Kidney (tissue), 14 donors: ENCODE measurements around the gene PLA2R1. TPM values are rescaled to one million over a fixed set of nuclear protein-coding genes. Genes with fewer than 3 reads are reported as not detected.
"Not testable (repeated sequence)": the region's sequence is repeated elsewhere in the genome, so short reads cannot be mapped to it uniquely, and the experiment has no call there.

Experiments used
- DNase-seq, 5 donors: peaks; one replicate each; pipeline ENCODE4 v3.0.0-alpha.2; 2013 to 2020
- FAIRE-seq: peaks from 2 replicates; lab custom pipeline; 2012; peaks lifted over from hg19 to GRCh38; lab: Jason Lieb, UNC
- H3K27ac ChIP-seq, 2 donors: one replicate each; pipeline ENCODE4 v1.7.0; 2013; ENCODE audit warnings: low read depth in 2 of 2, low read length in 2 of 2, inconsistent platforms in 1 of 2
- H3K27me3 ChIP-seq: one replicate; pipeline ENCODE4 v1.7.1; 2013; ENCODE audit warnings: low read length, inconsistent platforms; ENCODE audit not compliant: control insufficient read depth, insufficient read depth
- H3K36me3 ChIP-seq, 3 donors: one replicate each; pipeline versions ENCODE4 v1.7.0 to v1.7.1; 2013; ENCODE audit warnings: low read length in 3 of 3, control low read depth in 1 of 3, inconsistent platforms in 1 of 3; ENCODE audit not compliant: insufficient read depth in 3 of 3, control insufficient read depth in 2 of 3
- H3K4me1 ChIP-seq, 3 donors: one replicate each; pipeline versions ENCODE4 v1.7.0 to v1.7.1; 2013; ENCODE audit warnings: low read length in 3 of 3, inconsistent platforms in 1 of 3, low read depth in 1 of 3; ENCODE audit not compliant: control insufficient read depth in 2 of 3, insufficient read depth in 2 of 3
- H3K4me3 ChIP-seq, 3 donors: one replicate each; pipeline versions ENCODE4 v1.7.0 to v1.8.1; 2013; ENCODE audit warnings: low read length in 3 of 3, control low read depth in 1 of 3, inconsistent platforms in 1 of 3
- H3K9ac ChIP-seq, 3 donors: one replicate each; pipeline versions ENCODE4 v1.7.0 to v1.7.1; 2013; ENCODE audit warnings: low read length in 3 of 3, control low read depth in 1 of 3, inconsistent platforms in 1 of 3
- H3K9me3 ChIP-seq, 3 donors: one replicate each; pipeline versions ENCODE4 v1.7.0 to v1.7.1; 2013; ENCODE audit warnings: low read length in 3 of 3, control low read depth in 1 of 3, inconsistent platforms in 1 of 3; ENCODE audit not compliant: control insufficient read depth in 2 of 3, insufficient read depth in 1 of 3
- intact Hi-C: fragments of 100-400 bp; cut with DNase I; formaldehyde crosslinking; loops from one replicate; pipeline ENCODE4 v1.11.1; 2022
- polyA plus RNA-seq: library from polyadenylated mRNA; stranded (reverse); fragments of 350-450 nt; fragmentation: Illumina TruSeq; extraction: RNeasy Lipid Tissue Mini Kit (QIAGEN cat#74804); gene quantifications from one replicate; pipeline ENCODE4 v1.2.3, GENCODE V29; 2014; ENCODE audit warnings: low read depth, low replicate concordance; ENCODE audit not compliant: insufficient read depth
- total RNA-seq: library from RNA; stranded (reverse); fragmentation: NEBNext Ultra II Directional; extraction: Animal tissue kit (Norgen Biotek cat#: 25700); gene quantifications from one replicate; pipeline ENCODE4 v1.2.1, GENCODE V29; 2021
- TF ChIP-seq, protein P1 (sequence below): IDR thresholded peaks from 3 replicates; pipeline ENCODE4 v1.5.1; 2012; ENCODE audit warnings: mild to moderate bottlenecking, moderate library complexity, borderline replicate concordance; ENCODE audit not compliant: insufficient read depth; ENCODE audit errors: extremely low read depth
- donor health status: control.
- donor health status: control.
- donor health status: control.
- donor health status: control.
- donor health status: control.
- donor health status: DM: yes; HTN: yes; CAD: no.
- donor health status: Normal renal cell carcinoma (clear cell type).

Gene PLA2R1
- total and polyA plus RNA-seq, 2 donors from 2014 or later = 6.6 to 71.9 TPM

DNA sequence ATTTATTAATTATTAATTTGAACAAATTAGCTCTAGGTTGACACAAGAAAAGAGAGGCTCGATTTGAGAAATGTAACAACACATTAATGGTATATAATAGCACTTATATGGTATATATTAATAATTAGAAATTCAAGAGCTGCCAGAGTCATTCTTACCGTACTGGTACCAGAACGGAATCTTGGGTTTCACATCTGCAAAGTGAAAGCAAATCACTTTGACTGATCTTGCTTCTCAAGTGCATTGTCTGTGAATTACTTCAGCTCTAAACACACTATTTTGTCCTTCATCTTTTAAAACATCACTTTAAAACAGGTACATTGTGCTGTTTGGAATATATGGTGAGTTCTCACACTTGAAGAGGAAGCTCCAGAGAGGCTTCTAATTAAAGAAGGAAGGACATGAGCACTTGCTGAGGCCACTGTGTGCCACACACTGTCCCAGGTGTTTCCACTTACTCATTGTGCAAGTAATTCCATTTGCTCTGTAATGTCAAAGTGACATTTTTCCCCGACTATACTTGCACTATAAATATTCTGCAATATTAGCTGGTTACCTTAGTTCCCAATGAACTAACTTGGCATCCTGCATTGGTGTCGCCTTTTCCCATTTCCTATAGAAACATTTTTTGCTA, 85.8 kb downstream of the PLA2R1 start:
- Histone ChIP-seq H3K4me3 (no peak overlapping the region), H3K9ac (no peak overlapping the region), H3K27ac (no peak overlapping the region), H3K9me3 (no peaks in the 10 kb centered on the region), H3K36me3 (no peaks in the 10 kb centered on the region), H3K27me3 (no peaks in the 10 kb centered on the region), H3K4me1 (no peaks in the 10 kb centered on the region)
- FAIRE-seq (no peak), DNase-seq (no peak)
- intact Hi-C loops = no loop called here
- TF ChIP-seq, protein P1, sequence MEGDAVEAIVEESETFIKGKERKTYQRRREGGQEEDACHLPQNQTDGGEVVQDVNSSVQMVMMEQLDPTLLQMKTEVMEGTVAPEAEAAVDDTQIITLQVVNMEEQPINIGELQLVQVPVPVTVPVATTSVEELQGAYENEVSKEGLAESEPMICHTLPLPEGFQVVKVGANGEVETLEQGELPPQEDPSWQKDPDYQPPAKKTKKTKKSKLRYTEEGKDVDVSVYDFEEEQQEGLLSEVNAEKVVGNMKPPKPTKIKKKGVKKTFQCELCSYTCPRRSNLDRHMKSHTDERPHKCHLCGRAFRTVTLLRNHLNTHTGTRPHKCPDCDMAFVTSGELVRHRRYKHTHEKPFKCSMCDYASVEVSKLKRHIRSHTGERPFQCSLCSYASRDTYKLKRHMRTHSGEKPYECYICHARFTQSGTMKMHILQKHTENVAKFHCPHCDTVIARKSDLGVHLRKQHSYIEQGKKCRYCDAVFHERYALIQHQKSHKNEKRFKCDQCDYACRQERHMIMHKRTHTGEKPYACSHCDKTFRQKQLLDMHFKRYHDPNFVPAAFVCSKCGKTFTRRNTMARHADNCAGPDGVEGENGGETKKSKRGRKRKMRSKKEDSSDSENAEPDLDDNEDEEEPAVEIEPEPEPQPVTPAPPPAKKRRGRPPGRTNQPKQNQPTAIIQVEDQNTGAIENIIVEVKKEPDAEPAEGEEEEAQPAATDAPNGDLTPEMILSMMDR = no peak

DNA sequence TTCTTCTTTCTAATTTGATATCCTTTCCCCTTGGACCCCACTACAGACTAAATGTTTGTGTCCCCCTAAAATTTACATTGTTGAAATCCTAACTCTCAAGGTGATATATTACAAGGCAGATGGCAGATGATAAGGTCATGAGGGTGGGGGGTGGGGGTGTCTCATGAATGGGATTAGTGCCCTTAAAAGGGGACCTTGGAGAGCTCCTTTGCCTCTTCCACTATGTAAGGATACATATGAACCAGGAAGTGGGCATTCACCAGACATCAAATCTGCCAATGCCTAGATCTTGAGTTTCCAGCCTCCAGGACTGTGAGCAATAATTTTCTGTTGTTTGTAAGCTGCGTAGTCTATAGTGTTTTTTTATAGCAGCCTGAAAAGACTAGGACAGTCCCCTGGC, 89.1 kb downstream of the PLA2R1 start:
- TF ChIP-seq, protein P1 = no peak
- Histone ChIP-seq H3K4me1 (no peaks in the 10 kb centered on the region), H3K27ac (no peak overlapping the region), H3K4me3 (no peak overlapping the region), H3K27me3 (no peaks in the 10 kb centered on the region), H3K36me3 (no peaks in the 10 kb centered on the region), H3K9me3 (no peaks in the 10 kb centered on the region), H3K9ac (no peak overlapping the region)
- intact Hi-C loops = no loop called here
- DNase-seq (no peak), FAIRE-seq (no peak)

DNA sequence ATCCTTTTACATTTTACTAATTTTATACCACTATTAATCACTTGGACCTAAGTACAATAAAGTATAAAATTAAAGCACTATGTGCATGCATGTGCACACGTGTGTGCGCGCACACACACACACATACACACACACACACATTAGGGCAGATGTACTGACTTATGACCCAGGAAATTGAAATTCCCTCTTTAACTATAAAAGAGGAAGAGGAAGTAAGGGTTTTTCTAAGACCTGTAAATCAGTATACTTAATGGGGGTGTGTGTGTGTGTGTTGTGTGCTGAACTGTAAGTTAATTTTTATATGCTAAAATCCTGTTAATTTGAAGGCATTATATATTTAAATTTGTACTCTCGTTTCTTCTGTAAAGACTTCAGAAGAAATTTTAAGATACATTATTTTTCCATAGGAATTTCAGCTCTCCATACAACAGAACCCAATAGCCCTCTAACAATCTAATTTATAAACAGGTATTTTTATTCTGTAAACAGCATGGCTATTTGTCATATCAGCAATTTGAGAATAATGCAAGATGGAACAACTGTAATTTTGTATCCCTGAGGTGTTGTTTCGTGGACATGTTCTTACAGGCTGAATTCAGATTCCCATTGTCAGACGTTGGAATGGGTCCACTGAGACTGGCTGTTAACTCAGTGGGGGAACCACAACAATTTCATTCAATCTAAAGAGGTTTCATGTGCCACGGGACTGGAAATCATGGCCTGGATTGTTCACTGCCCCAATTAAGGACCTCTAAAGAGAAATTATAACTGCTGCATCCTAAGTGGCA, 90.9 kb downstream of the PLA2R1 start:
- FAIRE-seq (no peak), DNase-seq (no peak)
- intact Hi-C loops = no loop called here
- TF ChIP-seq, protein P1 = no peak
- H3K9me3 ChIP-seq = no peaks in the 10 kb centered on the region
- no peaks in the 10 kb centered on the region for H3K36me3 ChIP-seq
- H3K27ac ChIP-seq = no peak overlapping the region
- no peaks in the 10 kb centered on the region for H3K4me1 ChIP-seq
- no peak overlapping the region for H3K9ac ChIP-seq
- H3K27me3 ChIP-seq = no peaks in the 10 kb centered on the region
- no peak overlapping the region for H3K4me3 ChIP-seq

DNA sequence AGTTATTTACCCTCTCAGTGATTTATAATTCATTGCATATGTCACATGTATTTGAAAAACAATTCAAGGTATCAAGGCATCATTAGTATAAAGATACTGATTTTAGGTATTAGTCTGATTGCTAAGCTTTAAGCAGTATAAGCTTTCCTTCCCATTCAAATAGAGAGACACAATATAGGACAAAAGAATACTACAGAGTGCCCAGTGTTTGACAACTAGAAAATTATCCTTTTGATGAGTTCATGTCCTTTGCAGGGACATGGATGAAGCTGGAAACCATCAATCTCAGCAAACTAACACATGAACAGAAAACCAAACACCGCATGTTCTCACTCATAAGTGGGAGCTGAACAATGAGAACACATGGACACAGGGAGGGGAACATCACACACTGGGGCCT, 91.9 kb downstream of the PLA2R1 start:
- H3K36me3 ChIP-seq, intact Hi-C loops, H3K9me3 ChIP-seq, H3K4me3 ChIP-seq, H3K27me3 ChIP-seq, H3K4me1 ChIP-seq, FAIRE-seq, DNase-seq, H3K27ac ChIP-seq, H3K9ac ChIP-seq: not testable (repeated sequence)
